Subcutaneous adipose tissue (tissue), 4 donors: Measurements from ENCODE around the gene MRLN. TPM values are rescaled to one million over a fixed set of nuclear protein-coding genes. Genes with fewer than 3 reads are reported as not detected.

Source experiments
- CTCF ChIP-seq: fragments of 450-650 bp; IDR thresholded peaks from one replicate; pipeline ENCODE4 v1.5.1; 2016; ENCODE audit warnings: low read depth, mild to moderate bottlenecking, control low read depth, antibody characterized with exemption, moderate library complexity
- total RNA-seq, 4 donors: library from RNA; depleted of rRNA; stranded (reverse); fragments of >200 nt; gene quantifications; one replicate each; pipeline ENCODE4 v1.1.0, GENCODE V29; 2016

MRLN gene
- total RNA-seq, 4 donors from 2014 or later = not detected

- no peak for TF ChIP-seq CTCF
Measured at GRCh38 chr10:59736749-59737148, 16.5 kb downstream of the MRLN start.

- no peak for TF ChIP-seq CTCF
Measured at GRCh38 chr10:59735296-59735695, 18.0 kb downstream of the MRLN start.

GRCh38 chr10:59734014-59734462 lies 19.2 kb downstream of the MRLN start:
- TF ChIP-seq CTCF = no peak

GRCh38 chr10:59724098-59724938 lies 28.9 kb downstream of the MRLN start:
- no peak for TF ChIP-seq CTCF

- TF ChIP-seq CTCF = no peak
Measured at GRCh38 chr10:59720377-59720776, 32.9 kb downstream of the MRLN start.

GRCh38 chr10:59719374-59719773 lies 33.9 kb downstream of the MRLN start:
- no peak for TF ChIP-seq CTCF

GRCh38 chr10:59718257-59718656 lies 35.0 kb downstream of the MRLN start:
- TF ChIP-seq CTCF = no peak
